RWPE2 (cell line): ENCODE data around the gene DIPK1A.

Experiments
- ATAC-seq: fragments of 200-7000 bp; cut with Tn5 transposase; 3 replicates; pipeline ENCODE4 v1.9.1; 2021; ENCODE audit warnings: low read depth
- DNase-seq: peaks from one replicate; pipeline ENCODE4 v3.0.0-alpha.2; 2020; ENCODE audit warnings: low spot score
- H3K27ac ChIP-seq: fragments of 450-650 bp; 2 replicates; pipeline ENCODE4 v1.5.1; 2017; ENCODE audit warnings: mild to moderate bottlenecking; ENCODE audit not compliant: poor library complexity, severe bottlenecking
- H3K27me3 ChIP-seq: fragments of 250-450 bp; sonication (Bioruptor Pico); 2 replicates; pipeline ENCODE4 v1.5.1; 2021; ENCODE audit warnings: mild to moderate bottlenecking, moderate library complexity; ENCODE audit not compliant: insufficient read depth, poor library complexity, severe bottlenecking
- H3K36me3 ChIP-seq: fragments of 250-450 bp; sonication (Bioruptor Pico); 2 replicates; pipeline ENCODE4 v1.5.1; 2020; ENCODE audit warnings: low read depth, mild to moderate bottlenecking, moderate library complexity
- H3K4me1 ChIP-seq: fragments of 250-450 bp; sonication (Bioruptor Pico); 2 replicates; pipeline ENCODE4 v1.5.1; 2021; ENCODE audit warnings: mild to moderate bottlenecking, moderate library complexity; ENCODE audit not compliant: insufficient read depth, poor library complexity, severe bottlenecking
- H3K4me3 ChIP-seq: fragments of 250-450 bp; sonication (Bioruptor Pico); 2 replicates; pipeline ENCODE4 v1.5.1; 2021; ENCODE audit warnings: mild to moderate bottlenecking, moderate library complexity; ENCODE audit not compliant: severe bottlenecking
- H3K9me3 ChIP-seq: fragments of 250-450 bp; sonication (Bioruptor Pico); 2 replicates; pipeline ENCODE4 v1.5.1; 2021; ENCODE audit warnings: mild to moderate bottlenecking, moderate library complexity; ENCODE audit not compliant: severe bottlenecking
- TF ChIP-seq, protein P1 (sequence below): fragments of 450-650 bp; IDR thresholded peaks from one replicate; pipeline ENCODE4 v1.5.1; 2017; ENCODE audit warnings: mild to moderate bottlenecking, moderate library complexity; ENCODE audit not compliant: poor library complexity, severe bottlenecking

DIPK1A gene

GRCh38 chr1:92936865-92937264 lies 24.4 kb downstream of the DIPK1A start:
- DNase-seq (no peak), ATAC-seq (no peak)
- Histone ChIP-seq H3K9me3 (no peaks in the 10 kb centered on the region), H3K27me3 (no peaks in the 10 kb centered on the region), H3K36me3 (no peaks in the 10 kb centered on the region), H3K27ac (no peak overlapping the region), H3K4me3 (no peak overlapping the region), H3K4me1 (peaks cover 38% of the 10 kb centered on the region)
- TF ChIP-seq, protein P1, sequence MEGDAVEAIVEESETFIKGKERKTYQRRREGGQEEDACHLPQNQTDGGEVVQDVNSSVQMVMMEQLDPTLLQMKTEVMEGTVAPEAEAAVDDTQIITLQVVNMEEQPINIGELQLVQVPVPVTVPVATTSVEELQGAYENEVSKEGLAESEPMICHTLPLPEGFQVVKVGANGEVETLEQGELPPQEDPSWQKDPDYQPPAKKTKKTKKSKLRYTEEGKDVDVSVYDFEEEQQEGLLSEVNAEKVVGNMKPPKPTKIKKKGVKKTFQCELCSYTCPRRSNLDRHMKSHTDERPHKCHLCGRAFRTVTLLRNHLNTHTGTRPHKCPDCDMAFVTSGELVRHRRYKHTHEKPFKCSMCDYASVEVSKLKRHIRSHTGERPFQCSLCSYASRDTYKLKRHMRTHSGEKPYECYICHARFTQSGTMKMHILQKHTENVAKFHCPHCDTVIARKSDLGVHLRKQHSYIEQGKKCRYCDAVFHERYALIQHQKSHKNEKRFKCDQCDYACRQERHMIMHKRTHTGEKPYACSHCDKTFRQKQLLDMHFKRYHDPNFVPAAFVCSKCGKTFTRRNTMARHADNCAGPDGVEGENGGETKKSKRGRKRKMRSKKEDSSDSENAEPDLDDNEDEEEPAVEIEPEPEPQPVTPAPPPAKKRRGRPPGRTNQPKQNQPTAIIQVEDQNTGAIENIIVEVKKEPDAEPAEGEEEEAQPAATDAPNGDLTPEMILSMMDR: no peak

DNA sequence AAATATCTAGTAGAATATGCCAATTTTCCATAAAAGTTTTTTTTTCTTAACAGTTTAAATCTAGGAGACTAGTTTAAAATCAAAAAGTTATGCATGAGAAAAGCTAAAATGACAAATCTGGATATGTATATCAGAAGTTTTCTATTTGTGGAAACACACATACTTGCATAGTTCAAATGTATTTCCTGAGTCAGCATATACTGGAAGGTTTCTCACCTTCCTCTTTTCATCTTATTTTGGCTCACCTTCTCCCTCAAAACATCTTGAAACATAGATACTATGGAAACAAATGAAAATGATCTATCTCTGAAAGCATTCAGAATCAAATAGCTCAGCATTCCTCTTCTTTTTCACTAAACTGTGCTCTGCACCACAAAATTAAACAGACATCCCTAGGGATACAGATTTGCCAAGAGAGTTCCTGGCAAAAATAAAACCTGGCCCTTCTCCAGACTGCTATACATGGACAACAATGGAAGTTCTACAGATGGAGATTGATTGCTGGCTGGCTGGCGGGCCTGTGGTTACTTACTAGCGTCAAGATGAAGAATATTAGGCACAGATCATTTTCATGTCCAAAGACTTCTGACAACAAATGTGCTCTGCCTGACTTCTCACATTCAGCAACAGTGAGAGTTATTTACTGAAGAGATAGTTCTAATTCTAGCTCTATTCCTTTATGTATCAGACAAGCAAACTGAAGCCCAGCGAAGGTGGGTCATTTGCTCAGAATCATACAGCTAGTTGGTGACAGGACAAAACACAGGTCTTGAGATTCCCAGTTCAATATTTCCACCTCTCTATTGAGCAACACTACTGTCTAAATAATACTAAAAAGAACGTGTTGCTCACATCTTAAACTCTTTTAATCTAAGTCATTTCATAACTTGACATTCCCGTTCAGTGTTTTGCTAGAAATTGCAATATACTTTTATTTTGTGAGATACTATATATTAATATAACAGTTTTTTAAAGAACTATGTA lies 26.6 kb downstream of the DIPK1A start:
- Histone ChIP-seq H3K27ac (peak overlapping the region; percentile 55), H3K27me3 (no peaks in the 10 kb centered on the region), H3K9me3 (no peaks in the 10 kb centered on the region), H3K4me1 (peaks cover 33% of the 10 kb centered on the region), H3K4me3 (no peak overlapping the region), H3K36me3 (no peaks in the 10 kb centered on the region)
- DNase-seq (no peak), ATAC-seq (peak; percentile 59)
- TF ChIP-seq, protein P1: no peak

- Histone ChIP-seq H3K27me3 (no peaks in the 10 kb centered on the region), H3K36me3 (no peaks in the 10 kb centered on the region), H3K4me3 (no peak overlapping the region), H3K27ac (peak overlapping the region; percentile 55), H3K9me3 (no peaks in the 10 kb centered on the region), H3K4me1 (peaks cover 33% of the 10 kb centered on the region)
- ATAC-seq: peak; percentile 77
- DNase-seq: no peak
- TF ChIP-seq, protein P1: no peak
Measured at GRCh38 chr1:92933459-92933858, 27.8 kb downstream of the DIPK1A start.

- Histone ChIP-seq H3K9me3 (no peaks in the 10 kb centered on the region), H3K27me3 (no peaks in the 10 kb centered on the region), H3K4me3 (no peak overlapping the region), H3K4me1 (peaks cover 33% of the 10 kb centered on the region), H3K36me3 (no peaks in the 10 kb centered on the region), H3K27ac (no peak overlapping the region)
- DNase-seq: no peak
- ATAC-seq: no peak
- TF ChIP-seq, protein P1: no peak
Measured at GRCh38 chr1:92931691-92932090, 29.6 kb downstream of the DIPK1A start.

- TF ChIP-seq, protein P1: no peak
- H3K4me3 ChIP-seq: no peak overlapping the region
- DNase-seq (no peak), ATAC-seq (no peak)
- H3K36me3 ChIP-seq: no peaks in the 10 kb centered on the region
- no peak overlapping the region for H3K27ac ChIP-seq
- H3K27me3 ChIP-seq: no peaks in the 10 kb centered on the region
- no peaks in the 10 kb centered on the region for H3K9me3 ChIP-seq
- H3K4me1 ChIP-seq: peaks cover 18% of the 10 kb centered on the region
Measured at GRCh38 chr1:92929461-92929860, 31.8 kb downstream of the DIPK1A start.
